Fibroblast of pulmonary artery (primary cell): ENCODE measurements around the gene ZC3H13.
A peak's percentile ranks its signal among the peaks of the same experiment; 100 is the strongest.

Source experiments
- DNase-seq: peaks from one replicate; pipeline ENCODE4 v3.0.0-alpha.2; 2010; ENCODE audit warnings: low read depth
- H3K4me3 ChIP-seq: replicated peaks from 2 replicates; pipeline ENCODE4 v1.5.1; 2011; ENCODE audit warnings: low read depth, mild to moderate bottlenecking, control low read depth, low read length, moderate library complexity
- CTCF ChIP-seq: IDR thresholded peaks from 2 replicates; pipeline ENCODE4 v1.5.1; 2011; ENCODE audit warnings: mild to moderate bottlenecking, control low read depth, low read length, inconsistent platforms; ENCODE audit errors: missing control alignments

ZC3H13 gene

GRCh38 chr13:46015366-46015765 is 37.2 kb downstream of the ZC3H13 start:
- H3K4me3 ChIP-seq = no peak overlapping the region
- TF ChIP-seq CTCF = no peak
- DNase-seq = no peak

- TF ChIP-seq CTCF = no peak
- no peak overlapping the region for H3K4me3 ChIP-seq
- no peak for DNase-seq
These were observed 40.1 kb downstream of the ZC3H13 start for GRCh38 chr13:46012404-46012803.

- H3K4me3 ChIP-seq = no peak overlapping the region
- peak; percentile 36 for TF ChIP-seq CTCF
- peak; percentile 8 for DNase-seq
These were observed 42.4 kb downstream of the ZC3H13 start for GRCh38 chr13:46010148-46010547.

- no peak overlapping the region for H3K4me3 ChIP-seq
- no peak for DNase-seq
- no peak for TF ChIP-seq CTCF
These were observed 43.9 kb downstream of the ZC3H13 start for GRCh38 chr13:46008631-46009030.

GRCh38 chr13:46006688-46007452 is 45.7 kb downstream of the ZC3H13 start:
- no peak for TF ChIP-seq CTCF
- DNase-seq = no peak
- H3K4me3 ChIP-seq = no peak overlapping the region

GRCh38 chr13:46004491-46004890 is 48.1 kb downstream of the ZC3H13 start:
- TF ChIP-seq CTCF = no peak
- no peak for DNase-seq
- no peak overlapping the region for H3K4me3 ChIP-seq

GRCh38 chr13:45996631-45997030 is 55.9 kb downstream of the ZC3H13 start:
- no peak overlapping the region for H3K4me3 ChIP-seq
- no peak for TF ChIP-seq CTCF
- DNase-seq = no peak
